PC-3 (cell line): ENCODE results near the gene GID4.

ENCODE experiments used
- EZH2 ChIP-seq: fragments of 300-600 bp; sonication (generic); IDR thresholded peaks from one replicate; pipeline ENCODE4 v1.6.1; 2017; ENCODE audit warnings: antibody characterized with exemption, mild to moderate bottlenecking, low read length; ENCODE audit not compliant: unreplicated experiment
- EZH2phosphoT487 ChIP-seq: fragments of 300-600 bp; sonication (generic); IDR thresholded peaks from 2 replicates; pipeline ENCODE4 v1.6.1; 2018; ENCODE audit warnings: mild to moderate bottlenecking, antibody characterized with exemption, low read length, borderline replicate concordance
- TF ChIP-seq, protein P1 (sequence below): fragments of 300-600 bp; sonication (generic); conservative IDR thresholded peaks from 2 replicates; pipeline ENCODE4 v1.5.1; 2017; ENCODE audit warnings: antibody characterized with exemption, low read depth, mild to moderate bottlenecking, low read length

DNA sequence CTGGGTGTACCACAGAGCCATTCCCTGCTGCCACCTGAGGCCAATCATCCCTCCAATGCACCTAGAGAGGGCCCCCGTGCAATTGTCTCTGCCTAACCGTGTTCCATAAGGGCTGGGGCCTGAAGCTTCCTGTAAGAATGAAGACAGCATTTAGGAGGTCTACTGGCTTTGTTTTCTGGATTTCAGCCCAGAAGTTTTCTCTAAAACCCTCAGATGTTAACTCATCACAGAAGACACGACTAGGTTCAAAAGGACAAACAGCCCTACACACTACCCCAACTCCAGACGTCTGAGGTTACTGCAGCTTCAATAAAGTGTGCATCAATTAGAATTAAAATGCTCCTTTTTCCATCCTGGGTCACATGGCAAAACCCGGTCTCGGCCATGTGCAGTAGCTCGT, 37.7 kb downstream of the GID4 start:
- TF ChIP-seq, protein P1, sequence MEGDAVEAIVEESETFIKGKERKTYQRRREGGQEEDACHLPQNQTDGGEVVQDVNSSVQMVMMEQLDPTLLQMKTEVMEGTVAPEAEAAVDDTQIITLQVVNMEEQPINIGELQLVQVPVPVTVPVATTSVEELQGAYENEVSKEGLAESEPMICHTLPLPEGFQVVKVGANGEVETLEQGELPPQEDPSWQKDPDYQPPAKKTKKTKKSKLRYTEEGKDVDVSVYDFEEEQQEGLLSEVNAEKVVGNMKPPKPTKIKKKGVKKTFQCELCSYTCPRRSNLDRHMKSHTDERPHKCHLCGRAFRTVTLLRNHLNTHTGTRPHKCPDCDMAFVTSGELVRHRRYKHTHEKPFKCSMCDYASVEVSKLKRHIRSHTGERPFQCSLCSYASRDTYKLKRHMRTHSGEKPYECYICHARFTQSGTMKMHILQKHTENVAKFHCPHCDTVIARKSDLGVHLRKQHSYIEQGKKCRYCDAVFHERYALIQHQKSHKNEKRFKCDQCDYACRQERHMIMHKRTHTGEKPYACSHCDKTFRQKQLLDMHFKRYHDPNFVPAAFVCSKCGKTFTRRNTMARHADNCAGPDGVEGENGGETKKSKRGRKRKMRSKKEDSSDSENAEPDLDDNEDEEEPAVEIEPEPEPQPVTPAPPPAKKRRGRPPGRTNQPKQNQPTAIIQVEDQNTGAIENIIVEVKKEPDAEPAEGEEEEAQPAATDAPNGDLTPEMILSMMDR = no peak
- no peak for TF ChIP-seq EZH2phosphoT487
- TF ChIP-seq EZH2 = no peak
